Neural progenitor cell (in vitro differentiated cells): Measurements from ENCODE around the gene CERK. TPM values are rescaled to one million over a fixed set of nuclear protein-coding genes. Genes with fewer than 3 reads are reported as not detected.

ENCODE experiments used
- DNase-seq: peaks from one replicate; pipeline ENCODE4 v3.0.0-alpha.2; 2016; ENCODE audit warnings: low spot score
- H2AFZ ChIP-seq: fragments of 200-600 bp; sonication (generic); replicated peaks from 2 replicates; pipeline ENCODE4 v1.6.1; 2016; ENCODE audit warnings: antibody characterized with exemption
- H3F3A ChIP-seq: fragments of 200-600 bp; sonication (generic); 2 replicates; pipeline ENCODE4 v1.6.1; 2016; ENCODE audit warnings: antibody characterized with exemption, low read depth
- H3K27ac ChIP-seq: fragments of 200-600 bp; sonication (generic); 2 replicates; pipeline ENCODE4 v1.5.1; 2016; ENCODE audit warnings: mild to moderate bottlenecking
- H3K27me3 ChIP-seq: fragments of 200-600 bp; sonication (generic); 2 replicates; pipeline ENCODE4 v1.6.1; 2016; ENCODE audit warnings: mild to moderate bottlenecking, moderate library complexity
- H3K36me3 ChIP-seq: fragments of 200-600 bp; sonication (generic); 2 replicates; pipeline ENCODE4 v1.5.1; 2016
- H3K4me1 ChIP-seq: fragments of 200-600 bp; sonication (generic); 2 replicates; pipeline ENCODE4 v1.6.1; 2016; ENCODE audit warnings: mixed run types
- H3K4me2 ChIP-seq: fragments of 200-600 bp; sonication (generic); 2 replicates; pipeline ENCODE4 v1.6.1; 2016
- H3K4me3 ChIP-seq: fragments of 200-600 bp; sonication (generic); 2 replicates; pipeline ENCODE4 v1.5.1; 2016
- H3K79me2 ChIP-seq: fragments of 200-600 bp; sonication (generic); 2 replicates; pipeline ENCODE4 v1.6.1; 2016; ENCODE audit warnings: low read depth
- H3K9ac ChIP-seq: fragments of 200-600 bp; sonication (generic); 2 replicates; pipeline ENCODE4 v1.6.1; 2016
- H3K9me3 ChIP-seq: fragments of 200-600 bp; sonication (generic); 2 replicates; pipeline ENCODE4 v1.5.1; 2016; ENCODE audit warnings: low read depth
- H4K20me1 ChIP-seq: fragments of 200-600 bp; sonication (generic); 2 replicates; pipeline ENCODE4 v1.6.1; 2016; ENCODE audit warnings: low read depth
- H3K27ac Mint-ChIP-seq: 3 replicates; pipeline ENCODE4 v1.8.0; 2021; ENCODE audit warnings: mixed read lengths
- H3K27me3 Mint-ChIP-seq: 2 replicates; pipeline ENCODE4 v1.8.0; 2022; ENCODE audit warnings: low read depth, mild to moderate bottlenecking, inconsistent platforms, moderate library complexity, mixed read lengths; ENCODE audit not compliant: insufficient read depth
- H3K36me3 Mint-ChIP-seq: 3 replicates; pipeline ENCODE4 v1.8.0; 2021; ENCODE audit warnings: mixed read lengths
- H3K4me1 Mint-ChIP-seq: 3 replicates; pipeline ENCODE4 v1.8.0; 2021; ENCODE audit warnings: mixed read lengths
- H3K4me3 Mint-ChIP-seq: 3 replicates; pipeline ENCODE4 v1.8.0; 2021; ENCODE audit warnings: mild to moderate bottlenecking, moderate library complexity, mixed read lengths
- H3K9me3 Mint-ChIP-seq: 3 replicates; pipeline ENCODE4 v1.8.0; 2020; ENCODE audit warnings: mixed read lengths
- EZH2 ChIP-seq: fragments of 200-600 bp; sonication (generic); IDR thresholded peaks from 2 replicates; pipeline ENCODE4 v1.6.1; 2017; ENCODE audit warnings: antibody characterized with exemption, mild to moderate bottlenecking, moderate library complexity
- EZH2phosphoT487 ChIP-seq: fragments of 200-600 bp; sonication (generic); IDR thresholded peaks from 2 replicates; pipeline ENCODE4 v1.6.1; 2017; ENCODE audit warnings: antibody characterized with exemption
- total RNA-seq: library from RNA; depleted of rRNA; stranded (reverse); fragments of >200 nt; gene quantifications from 2 replicates; pipeline ENCODE4 v1.2.3, GENCODE V29; 2015; ENCODE audit warnings: low replicate concordance
- TF ChIP-seq, protein P1 (sequence below): fragments of 200-600 bp; sonication (generic); IDR thresholded peaks from 2 replicates; pipeline ENCODE4 v1.5.1; 2017; ENCODE audit warnings: antibody characterized with exemption, mild to moderate bottlenecking

Gene CERK
- total RNA-seq, 1 donor from 2014 or later = 53.6 TPM

DNA sequence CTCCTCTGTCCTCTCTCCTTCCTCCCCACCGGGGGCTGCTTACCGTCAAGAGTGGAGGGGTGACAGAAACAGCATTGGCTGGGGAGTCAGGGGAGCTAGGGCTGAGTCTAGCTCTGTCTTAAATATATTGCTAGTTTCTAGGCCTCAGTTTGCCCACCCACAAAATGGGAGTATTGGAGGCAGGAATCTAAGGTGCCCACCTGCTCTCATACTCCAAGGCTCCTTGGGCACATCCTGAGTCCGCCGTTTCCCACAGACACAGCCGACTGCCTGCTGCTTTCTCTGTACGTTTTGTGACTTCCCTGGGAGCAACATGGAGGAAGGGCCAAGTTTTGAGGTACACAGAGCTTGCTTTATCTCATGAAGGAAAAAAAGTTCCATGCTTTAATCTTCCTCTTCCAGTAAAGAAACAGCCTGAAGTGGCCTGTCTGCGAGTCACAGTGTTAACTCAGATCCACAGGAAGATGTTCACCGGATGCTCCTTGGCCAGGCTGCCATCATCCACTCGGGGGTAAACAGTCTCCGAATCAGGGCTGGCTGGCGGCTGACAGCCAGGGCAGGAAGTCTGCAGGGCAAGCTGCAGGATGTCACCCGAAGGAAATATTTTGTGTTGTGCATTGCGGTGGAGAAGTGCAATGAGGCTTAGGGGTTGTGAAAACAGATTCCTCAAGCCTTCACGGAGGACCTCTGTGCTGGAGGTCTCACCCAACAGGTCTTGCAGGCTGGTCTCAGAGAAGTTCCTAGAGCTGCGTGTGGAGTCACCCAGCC lies 11.0 kb upstream of the CERK start:
- no peak overlapping the region for H2AFZ ChIP-seq
- peaks cover 7% of the 10 kb centered on the region for H3K27me3 ChIP-seq
- TF ChIP-seq, protein P1, sequence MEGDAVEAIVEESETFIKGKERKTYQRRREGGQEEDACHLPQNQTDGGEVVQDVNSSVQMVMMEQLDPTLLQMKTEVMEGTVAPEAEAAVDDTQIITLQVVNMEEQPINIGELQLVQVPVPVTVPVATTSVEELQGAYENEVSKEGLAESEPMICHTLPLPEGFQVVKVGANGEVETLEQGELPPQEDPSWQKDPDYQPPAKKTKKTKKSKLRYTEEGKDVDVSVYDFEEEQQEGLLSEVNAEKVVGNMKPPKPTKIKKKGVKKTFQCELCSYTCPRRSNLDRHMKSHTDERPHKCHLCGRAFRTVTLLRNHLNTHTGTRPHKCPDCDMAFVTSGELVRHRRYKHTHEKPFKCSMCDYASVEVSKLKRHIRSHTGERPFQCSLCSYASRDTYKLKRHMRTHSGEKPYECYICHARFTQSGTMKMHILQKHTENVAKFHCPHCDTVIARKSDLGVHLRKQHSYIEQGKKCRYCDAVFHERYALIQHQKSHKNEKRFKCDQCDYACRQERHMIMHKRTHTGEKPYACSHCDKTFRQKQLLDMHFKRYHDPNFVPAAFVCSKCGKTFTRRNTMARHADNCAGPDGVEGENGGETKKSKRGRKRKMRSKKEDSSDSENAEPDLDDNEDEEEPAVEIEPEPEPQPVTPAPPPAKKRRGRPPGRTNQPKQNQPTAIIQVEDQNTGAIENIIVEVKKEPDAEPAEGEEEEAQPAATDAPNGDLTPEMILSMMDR = no peak
- TF ChIP-seq EZH2phosphoT487 = no peak
- TF ChIP-seq EZH2 = no peak
- Mint-ChIP-seq H3K36me3 (no peaks in the 10 kb centered on the region), H3K9me3 (no peaks in the 10 kb centered on the region), H3K27me3 (peaks cover 4% of the 10 kb centered on the region), H3K4me1 (peaks cover 14% of the 10 kb centered on the region), H3K27ac (no peak overlapping the region), H3K4me3 (no peak overlapping the region)
- DNase-seq = no peak
- H3K4me3 ChIP-seq = no peak overlapping the region
- no peak overlapping the region for H3K4me2 ChIP-seq
- no peaks in the 10 kb centered on the region for H3K79me2 ChIP-seq
- no peak overlapping the region for H3K27ac ChIP-seq
- no peaks in the 10 kb centered on the region for H3K4me1 ChIP-seq
- no peak overlapping the region for H3K9ac ChIP-seq
- no peaks in the 10 kb centered on the region for H3K36me3 ChIP-seq
- no peaks in the 10 kb centered on the region for H4K20me1 ChIP-seq
- H3F3A ChIP-seq = no peaks in the 10 kb centered on the region
- no peaks in the 10 kb centered on the region for H3K9me3 ChIP-seq

DNA sequence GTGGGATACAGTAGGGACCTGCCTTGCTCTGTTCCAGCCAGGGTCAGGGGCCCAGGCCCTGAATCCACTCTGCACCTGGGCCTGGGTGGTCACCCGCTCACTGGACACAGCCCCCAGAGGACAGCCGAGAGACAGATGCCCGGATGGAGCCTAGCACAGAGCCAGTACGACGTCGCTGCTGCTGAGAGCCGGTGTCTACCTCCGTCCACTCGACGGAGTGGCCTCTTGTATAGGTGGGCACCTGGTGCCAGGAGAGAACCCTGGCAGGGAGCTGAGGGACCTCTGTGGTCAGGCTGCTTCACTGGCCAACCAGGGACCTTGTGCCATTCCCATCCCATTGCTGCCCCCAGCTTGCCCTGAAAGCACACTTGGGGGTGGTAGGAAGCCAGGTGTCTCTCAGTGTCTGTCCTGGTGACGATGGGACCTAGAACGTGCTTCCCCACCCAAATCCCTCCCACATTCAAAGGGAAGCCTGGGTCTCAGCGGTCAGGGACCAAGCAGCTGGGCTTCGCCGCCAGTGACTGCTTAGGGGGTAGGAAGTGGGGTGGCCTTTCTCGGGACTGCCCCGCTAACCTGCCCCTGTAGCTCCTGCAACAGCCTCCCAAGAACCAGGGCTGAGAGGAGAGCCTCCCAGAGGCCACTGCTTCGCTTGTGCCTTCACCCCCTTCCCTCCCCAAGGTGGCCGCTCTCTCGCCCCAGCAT lies 10.3 kb upstream of the CERK start:
- Histone ChIP-seq H3F3A (no peaks in the 10 kb centered on the region), H3K27me3 (peaks cover 7% of the 10 kb centered on the region), H3K9me3 (no peaks in the 10 kb centered on the region), H3K4me2 (no peak overlapping the region), H2AFZ (no peak overlapping the region), H3K79me2 (no peaks in the 10 kb centered on the region), H3K27ac (no peak overlapping the region), H4K20me1 (no peaks in the 10 kb centered on the region), H3K36me3 (no peaks in the 10 kb centered on the region), H3K4me3 (no peak overlapping the region), H3K9ac (no peak overlapping the region), H3K4me1 (no peaks in the 10 kb centered on the region)
- no peak overlapping the region for H3K4me3 Mint-ChIP-seq
- H3K36me3 Mint-ChIP-seq = no peaks in the 10 kb centered on the region
- H3K9me3 Mint-ChIP-seq = no peaks in the 10 kb centered on the region
- H3K27me3 Mint-ChIP-seq = peaks cover 4% of the 10 kb centered on the region
- TF ChIP-seq EZH2phosphoT487 (no peak), EZH2 (no peak)
- TF ChIP-seq, protein P1 = no peak
- H3K27ac Mint-ChIP-seq = no peak overlapping the region
- H3K4me1 Mint-ChIP-seq = peaks cover 14% of the 10 kb centered on the region
- DNase-seq = no peak

DNA sequence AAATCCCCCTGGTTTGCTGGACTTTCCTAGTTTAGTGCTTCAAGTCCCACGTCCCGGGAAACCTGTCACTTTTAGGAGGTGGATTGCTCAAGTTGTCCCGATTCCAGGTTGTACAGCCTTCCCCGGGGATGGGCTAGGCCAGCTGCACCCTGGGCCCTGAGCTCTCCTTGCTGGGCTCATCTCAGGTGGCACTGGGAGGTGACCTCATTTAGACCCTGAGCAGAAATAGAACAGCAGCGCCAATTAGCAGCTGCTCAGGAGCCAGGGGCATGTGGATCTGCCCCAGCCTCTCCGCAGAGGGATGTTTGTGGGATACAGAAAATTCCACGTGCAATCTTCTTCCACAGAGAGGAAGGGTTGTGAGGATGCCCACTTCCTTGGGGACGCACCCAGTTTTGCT lies 9.6 kb upstream of the CERK start:
- no peaks in the 10 kb centered on the region for H3K79me2 ChIP-seq
- no peaks in the 10 kb centered on the region for H3K4me1 ChIP-seq
- no peak overlapping the region for H3K4me2 ChIP-seq
- Mint-ChIP-seq H3K4me1 (peaks cover 14% of the 10 kb centered on the region), H3K4me3 (no peak overlapping the region), H3K9me3 (no peaks in the 10 kb centered on the region), H3K36me3 (no peaks in the 10 kb centered on the region), H3K27ac (no peak overlapping the region), H3K27me3 (peaks cover 4% of the 10 kb centered on the region)
- H3K27ac ChIP-seq = no peak overlapping the region
- no peaks in the 10 kb centered on the region for H3F3A ChIP-seq
- H2AFZ ChIP-seq = no peak overlapping the region
- no peak for TF ChIP-seq EZH2
- TF ChIP-seq, protein P1 = no peak
- TF ChIP-seq EZH2phosphoT487 = no peak
- peaks cover 7% of the 10 kb centered on the region for H3K27me3 ChIP-seq
- H4K20me1 ChIP-seq = no peaks in the 10 kb centered on the region
- no peak overlapping the region for H3K9ac ChIP-seq
- no peaks in the 10 kb centered on the region for H3K36me3 ChIP-seq
- no peaks in the 10 kb centered on the region for H3K9me3 ChIP-seq
- no peak for DNase-seq
- H3K4me3 ChIP-seq = no peak overlapping the region
